GM23338 (cell line): Measurements from ENCODE around the gene CTCFL. TPM values are rescaled to one million over a fixed set of nuclear protein-coding genes. Genes with fewer than 3 reads are reported as not detected.

Experiments
- CREB1 ChIP-seq: fragments of 250-450 bp; sonication (Bioruptor Pico); IDR thresholded peaks from 2 replicates; pipeline ENCODE4 v1.5.0; 2020; ENCODE audit warnings: low read depth, mild to moderate bottlenecking, moderate library complexity
- EZH2 ChIP-seq: fragments of 200-600 bp; sonication (generic); IDR thresholded peaks from one replicate; pipeline ENCODE4 v1.8.0; 2017; ENCODE audit warnings: antibody characterized with exemption, mild to moderate bottlenecking, low read depth; ENCODE audit not compliant: unreplicated experiment
- EZH2phosphoT487 ChIP-seq: fragments of 200-600 bp; sonication (generic); IDR thresholded peaks from one replicate; pipeline ENCODE4 v1.8.1; 2018; ENCODE audit warnings: antibody characterized with exemption; ENCODE audit not compliant: unreplicated experiment
- REST ChIP-seq: IDR thresholded peaks from one replicate; pipeline ENCODE4 v1.6.1; 2018; ENCODE audit warnings: antibody characterized with exemption; ENCODE audit not compliant: unreplicated experiment
- STAT1 ChIP-seq: IDR thresholded peaks from one replicate; pipeline ENCODE4 v1.6.1; 2016; ENCODE audit warnings: antibody characterized with exemption; ENCODE audit not compliant: unreplicated experiment
- ZNF462 ChIP-seq: fragments of 250-450 bp; sonication (Bioruptor Pico); IDR thresholded peaks from 2 replicates; pipeline ENCODE4 v1.5.0; 2020; ENCODE audit warnings: mild to moderate bottlenecking, moderate library complexity
- polyA plus RNA-seq: library from polyadenylated mRNA; unstranded; fragments of >200 nt; fragmentation: Nextera tagmentation; extraction: Ambion mirVana; gene quantifications from 2 replicates; pipeline ENCODE4 v1.2.1, GENCODE V29; 2016
- total RNA-seq: library from RNA; depleted of rRNA; stranded (reverse); fragments of >200 nt; shearing (Covaris generic); gene quantifications from 2 replicates; pipeline ENCODE4 v1.2.3, GENCODE V29; 2014
- TF ChIP-seq, protein P1 (sequence below): IDR thresholded peaks from 2 replicates; pipeline ENCODE4 v1.6.1; 2016; ENCODE audit warnings: antibody characterized with exemption

Gene CTCFL
- total and polyA plus RNA-seq, 2 experiments from 2014 or later: 0.55 to 1.4 TPM

GRCh38 chr20:57459278-57459677 lies 65.7 kb downstream of the CTCFL start (continued):
- TF ChIP-seq ZNF462 (no peak), STAT1 (no peak), EZH2phosphoT487 (no peak), EZH2 (no peak), REST (no peak), CREB1 (CRISPR knock-in tag) (no peak)
- TF ChIP-seq, protein P1, sequence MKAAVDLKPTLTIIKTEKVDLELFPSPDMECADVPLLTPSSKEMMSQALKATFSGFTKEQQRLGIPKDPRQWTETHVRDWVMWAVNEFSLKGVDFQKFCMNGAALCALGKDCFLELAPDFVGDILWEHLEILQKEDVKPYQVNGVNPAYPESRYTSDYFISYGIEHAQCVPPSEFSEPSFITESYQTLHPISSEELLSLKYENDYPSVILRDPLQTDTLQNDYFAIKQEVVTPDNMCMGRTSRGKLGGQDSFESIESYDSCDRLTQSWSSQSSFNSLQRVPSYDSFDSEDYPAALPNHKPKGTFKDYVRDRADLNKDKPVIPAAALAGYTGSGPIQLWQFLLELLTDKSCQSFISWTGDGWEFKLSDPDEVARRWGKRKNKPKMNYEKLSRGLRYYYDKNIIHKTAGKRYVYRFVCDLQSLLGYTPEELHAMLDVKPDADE: no peak
